H9 (cell line): ENCODE data around the gene LARP7. TPM values are rescaled to one million over a fixed set of nuclear protein-coding genes. Genes with fewer than 3 reads are reported as not detected.

Experiments
- DNase-seq: peaks from one replicate; pipeline ENCODE4 v3.0.0-alpha.2; 2017
- H2AFZ ChIP-seq: one replicate; pipeline ENCODE4 v1.6.1; 2013; ENCODE audit warnings: mild to moderate bottlenecking, low read length, control low read depth, moderate library complexity
- H2AK5ac ChIP-seq: 2 replicates; pipeline ENCODE4 v1.6.1; 2013; ENCODE audit warnings: low read length, control low read depth, mixed read lengths; ENCODE audit not compliant: insufficient read length
- H2BK120ac ChIP-seq: one replicate; pipeline ENCODE4 v1.6.1; 2013; ENCODE audit warnings: low read depth, mild to moderate bottlenecking, low read length, control low read depth, inconsistent platforms; ENCODE audit not compliant: poor library complexity, severe bottlenecking
- H2BK12ac ChIP-seq: 2 replicates; pipeline ENCODE4 v1.6.1; 2013; ENCODE audit warnings: low read length, control low read depth, mixed read lengths, low read depth; ENCODE audit not compliant: insufficient read length
- H2BK15ac ChIP-seq: 2 replicates; pipeline ENCODE4 v1.6.1; 2013; ENCODE audit warnings: low read depth, low read length, control low read depth
- H2BK20ac ChIP-seq: one replicate; pipeline ENCODE4 v1.6.1; 2013; ENCODE audit warnings: low read depth, mild to moderate bottlenecking, low read length, control low read depth, inconsistent platforms; ENCODE audit not compliant: poor library complexity, severe bottlenecking
- H2BK5ac ChIP-seq: 2 replicates; pipeline ENCODE4 v1.6.1; 2013; ENCODE audit warnings: low read length, control low read depth, mixed read lengths; ENCODE audit not compliant: insufficient read length
- H3K14ac ChIP-seq: 2 replicates; pipeline ENCODE4 v1.6.1; 2013; ENCODE audit warnings: low read length, control low read depth; ENCODE audit not compliant: insufficient read depth
- H3K18ac ChIP-seq: 2 replicates; pipeline ENCODE4 v1.6.1; 2013; ENCODE audit warnings: low read depth, mild to moderate bottlenecking, mixed read lengths, low read length, control low read depth; ENCODE audit not compliant: insufficient read length
- H3K23ac ChIP-seq: 2 replicates; pipeline ENCODE4 v1.6.1; 2013; ENCODE audit warnings: low read length, control low read depth, mixed read lengths, low read depth; ENCODE audit not compliant: insufficient read length
- H3K23me2 ChIP-seq: 2 replicates; pipeline ENCODE4 v1.6.1; 2013; ENCODE audit warnings: low read depth, mild to moderate bottlenecking, mixed read lengths, low read length, control low read depth; ENCODE audit not compliant: insufficient read length, poor library complexity, severe bottlenecking
- H3K27ac ChIP-seq: 2 replicates; pipeline ENCODE4 v1.5.1; 2013; ENCODE audit warnings: low read length, control low read depth, mixed read lengths, low read depth; ENCODE audit not compliant: insufficient read length
- H3K27me3 ChIP-seq: 2 replicates; pipeline ENCODE4 v1.6.1; 2013; ENCODE audit warnings: low read length, control low read depth, inconsistent platforms; ENCODE audit not compliant: insufficient read depth
- H3K4ac ChIP-seq: 2 replicates; pipeline ENCODE4 v1.6.1; 2013; ENCODE audit warnings: low read depth, mild to moderate bottlenecking, control low read depth, inconsistent platforms, low read length, moderate library complexity
- H3K4me1 ChIP-seq: 2 replicates; pipeline ENCODE4 v1.6.1; 2013; ENCODE audit warnings: low read length, control low read depth, inconsistent platforms; ENCODE audit not compliant: insufficient read depth
- H3K4me2 ChIP-seq: 2 replicates; pipeline ENCODE4 v1.6.1; 2013; ENCODE audit warnings: low read length, control low read depth, mixed read lengths; ENCODE audit not compliant: insufficient read length, insufficient read depth
- H3K56ac ChIP-seq: 2 replicates; pipeline ENCODE4 v1.6.1; 2013; ENCODE audit warnings: low read depth, mild to moderate bottlenecking, mixed read lengths, low read length, control low read depth; ENCODE audit not compliant: insufficient read length
- H3K79me1 ChIP-seq: 2 replicates; pipeline ENCODE4 v1.6.1; 2013; ENCODE audit warnings: low read depth, mild to moderate bottlenecking, moderate library complexity, low read length, control low read depth, inconsistent platforms; ENCODE audit not compliant: insufficient read depth, poor library complexity, severe bottlenecking
- H3K79me2 ChIP-seq: 2 replicates; pipeline ENCODE4 v1.6.1; 2013; ENCODE audit warnings: low read length, control low read depth, inconsistent platforms; ENCODE audit not compliant: insufficient read depth
- H3K9ac ChIP-seq: 2 replicates; pipeline ENCODE4 v1.6.1; 2013; ENCODE audit warnings: low read length, control low read depth, mixed read lengths; ENCODE audit not compliant: insufficient read length; ENCODE audit errors: extremely low read depth
- H3K9me3 ChIP-seq: one replicate; pipeline ENCODE4 v1.6.1; 2013; ENCODE audit warnings: low read depth, low read length, inconsistent platforms; ENCODE audit not compliant: control insufficient read depth
- H3T11ph ChIP-seq: one replicate; pipeline ENCODE4 v1.6.1; 2013; ENCODE audit warnings: mild to moderate bottlenecking, low read length, control low read depth, inconsistent platforms
- H4K20me1 ChIP-seq: one replicate; pipeline ENCODE4 v1.6.1; 2013; ENCODE audit not compliant: control insufficient read depth, insufficient read length, insufficient read depth
- H4K5ac ChIP-seq: 2 replicates; pipeline ENCODE4 v1.6.1; 2013; ENCODE audit warnings: low read depth, mild to moderate bottlenecking, mixed read lengths, low read length, control low read depth; ENCODE audit not compliant: insufficient read length
- H4K8ac ChIP-seq: replicated peaks from 2 replicates; pipeline ENCODE4 v1.6.1; 2013; ENCODE audit warnings: low read length, control low read depth, mixed read lengths, low read depth; ENCODE audit not compliant: insufficient read length
- H4K91ac ChIP-seq: 2 replicates; pipeline ENCODE4 v1.6.1; 2013; ENCODE audit warnings: low read depth, mild to moderate bottlenecking, moderate library complexity, mixed read lengths, low read length, control low read depth; ENCODE audit not compliant: insufficient read length
- H3K27ac Mint-ChIP-seq, 3 experiments: 2 replicates in 2 of 3; 3 replicates in 1 of 3; pipeline ENCODE4 v1.8.0; 2020 to 2021; ENCODE audit warnings: mixed read lengths in 3 of 3, mild to moderate bottlenecking in 1 of 3, moderate library complexity in 1 of 3
- H3K27me3 Mint-ChIP-seq: 2 replicates; pipeline ENCODE4 v1.8.0; 2021; ENCODE audit warnings: low read depth, mild to moderate bottlenecking, moderate library complexity, mixed read lengths
- H3K36me3 Mint-ChIP-seq, 3 experiments: 2 replicates in 2 of 3; 3 replicates in 1 of 3; pipeline ENCODE4 v1.8.0; 2020 to 2021; ENCODE audit warnings: low read depth in 3 of 3, mixed read lengths in 3 of 3; ENCODE audit not compliant: insufficient read depth in 1 of 3
- H3K4me1 Mint-ChIP-seq, 2 experiments: 2 replicates each; pipeline ENCODE4 v1.8.0; 2020; ENCODE audit warnings: mixed read lengths in 2 of 2
- H3K4me3 Mint-ChIP-seq, 2 experiments: 2 replicates in 1 of 2; 3 replicates in 1 of 2; pipeline ENCODE4 v1.8.0; 2020 to 2021; ENCODE audit warnings: mild to moderate bottlenecking in 2 of 2, mixed read lengths in 2 of 2, moderate library complexity in 1 of 2
- H3K9me3 Mint-ChIP-seq, 2 experiments: 2 replicates in 1 of 2; 3 replicates in 1 of 2; pipeline ENCODE4 v1.8.0; 2020; ENCODE audit warnings: mild to moderate bottlenecking in 2 of 2, mixed read lengths in 2 of 2, moderate library complexity in 1 of 2
- CTCF ChIP-seq: fragments of 200-600 bp; sonication (generic); conservative IDR thresholded peaks from 3 replicates; pipeline ENCODE4 v1.8.0; 2021; ENCODE audit warnings: antibody characterized with exemption, mild to moderate bottlenecking
- total RNA-seq: library from RNA; stranded (reverse); gene quantifications from 2 replicates; pipeline ENCODE4 v1.2.1, GENCODE V29; 2021

The LARP7 gene
- total RNA-seq, 1 experiment from 2014 or later = 37.0 TPM

DNA sequence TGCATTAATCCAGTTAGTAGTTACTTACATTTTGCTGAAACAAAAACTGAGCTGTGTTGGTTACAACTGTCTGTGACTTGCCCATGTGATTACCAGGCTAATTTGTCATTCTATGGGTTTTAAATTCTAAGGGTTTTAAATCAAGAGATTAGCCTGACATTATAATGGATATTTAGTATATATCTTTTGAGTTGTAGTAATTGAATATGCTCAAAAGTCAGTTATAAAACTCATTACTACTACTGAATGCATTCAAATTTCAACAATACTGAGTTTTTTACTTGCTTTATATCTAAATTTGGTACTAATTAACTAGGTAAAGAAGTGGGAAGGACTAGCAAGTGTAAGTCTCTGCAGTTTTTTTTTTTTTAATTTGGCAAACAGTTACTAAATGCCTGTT, 14.7 kb downstream of the LARP7 start:
- no peak overlapping the region for H3K18ac ChIP-seq
- no peak overlapping the region for H2AFZ ChIP-seq
- no peak overlapping the region for H4K91ac ChIP-seq
- Mint-ChIP-seq H3K9me3 (peaks cover 6 to 12% of the 10 kb centered on the region in 2 experiments; a peak in 4 of 5 replicates), H3K27me3 (peaks cover 6% of the 10 kb centered on the region), H3K36me3 (peaks cover 22 to 34% (median 33%) of the 10 kb centered on the region in 3 experiments), H3K4me3 (peak overlapping the region; percentile 32 to 63; a peak in 4 of 5 replicates), H3K27ac (peak overlapping the region in 2 of 3 experiments; percentile 99; a peak in 5 of 7 replicates), H3K4me1 (peaks cover 55 to 59% of the 10 kb centered on the region in 2 experiments)
- no peak overlapping the region for H3T11ph ChIP-seq
- no peak for DNase-seq
- H2BK12ac ChIP-seq = no peak overlapping the region
- H2BK120ac ChIP-seq = no peak overlapping the region
- no peak overlapping the region for H3K4ac ChIP-seq
- no peak overlapping the region for H3K14ac ChIP-seq
- no peaks in the 10 kb centered on the region; the same call in 1 of the 2 replicates for H3K79me2 ChIP-seq
- H3K23me2 ChIP-seq = no peaks in the 10 kb centered on the region
- H2BK20ac ChIP-seq = no peak overlapping the region
- no peak overlapping the region for H4K5ac ChIP-seq
- no peaks in the 10 kb centered on the region for H4K20me1 ChIP-seq
- H3K56ac ChIP-seq = no peak overlapping the region
- no peak overlapping the region for H2AK5ac ChIP-seq
- H2BK15ac ChIP-seq = no peak overlapping the region
- H3K79me1 ChIP-seq = no peaks in the 10 kb centered on the region
- peaks cover 4% of the 10 kb centered on the region for H3K4me1 ChIP-seq
- peak overlapping the region; percentile 93 for H3K27ac ChIP-seq
- no peak for TF ChIP-seq CTCF
- no peak overlapping the region for H3K9ac ChIP-seq
- no peak overlapping the region for H3K23ac ChIP-seq
- peak overlapping the region; percentile 86 for H3K4me2 ChIP-seq
- H3K27me3 ChIP-seq = no peaks in the 10 kb centered on the region
- no peak overlapping the region for H4K8ac ChIP-seq
- H2BK5ac ChIP-seq = no peak overlapping the region
- no peaks in the 10 kb centered on the region for H3K9me3 ChIP-seq
